Activated CD8-positive, alpha-beta memory T cell treated with anti-CD3 and anti-CD28 coated beads, Interleukin-2, amount 50 U/mL, for 24 hours (primary cell): ENCODE data around the gene SPATA32.

Experiments used
- DNase-seq: peaks from one replicate; pipeline ENCODE4 v3.0.0-alpha.2; 2020; ENCODE audit errors: extremely low read depth

SPATA32 gene

GRCh38 chr17:45293413-45294211, 31.7 kb upstream of the SPATA32 start:
- DNase-seq: no peak

DNA sequence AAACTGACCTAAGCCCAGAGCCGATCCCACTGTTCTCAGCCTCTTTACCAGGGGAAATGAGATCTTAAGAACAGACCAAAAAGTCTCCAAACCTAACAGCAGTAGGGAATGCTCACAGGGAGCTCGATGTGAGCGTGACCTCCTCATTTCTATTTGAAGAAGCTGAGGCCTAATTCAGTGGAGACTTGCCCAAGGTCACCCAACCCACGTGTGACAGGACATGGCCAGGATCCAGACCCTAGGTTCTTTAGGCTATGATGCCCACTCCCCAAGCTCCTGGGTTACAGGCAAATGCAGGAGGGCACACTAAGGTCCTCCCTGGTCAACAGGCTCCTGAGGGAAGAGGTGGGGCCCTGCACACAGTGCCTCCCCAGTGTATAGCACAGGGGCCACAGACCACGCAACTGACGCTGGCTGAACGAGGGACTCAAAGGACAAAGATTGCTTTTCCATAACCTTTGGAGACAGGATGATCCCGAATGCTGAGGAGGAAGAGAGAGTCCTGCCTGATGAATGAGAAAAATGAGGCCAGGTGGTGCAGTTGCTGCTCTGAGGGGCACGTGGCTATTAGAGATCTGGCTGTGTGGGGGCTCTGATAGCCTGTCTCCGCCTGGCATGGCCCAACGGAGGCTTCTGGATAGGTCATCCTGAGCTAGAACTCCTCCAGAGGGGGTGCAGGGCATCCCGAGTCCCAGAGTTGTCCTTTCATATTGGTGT, 31.0 kb upstream of the SPATA32 start:
- no peak for DNase-seq

GRCh38 chr17:45291171-45291805, 29.4 kb upstream of the SPATA32 start:
- DNase-seq: no peak

GRCh38 chr17:45290269-45290765, 28.4 kb upstream of the SPATA32 start:
- no peak for DNase-seq

DNA sequence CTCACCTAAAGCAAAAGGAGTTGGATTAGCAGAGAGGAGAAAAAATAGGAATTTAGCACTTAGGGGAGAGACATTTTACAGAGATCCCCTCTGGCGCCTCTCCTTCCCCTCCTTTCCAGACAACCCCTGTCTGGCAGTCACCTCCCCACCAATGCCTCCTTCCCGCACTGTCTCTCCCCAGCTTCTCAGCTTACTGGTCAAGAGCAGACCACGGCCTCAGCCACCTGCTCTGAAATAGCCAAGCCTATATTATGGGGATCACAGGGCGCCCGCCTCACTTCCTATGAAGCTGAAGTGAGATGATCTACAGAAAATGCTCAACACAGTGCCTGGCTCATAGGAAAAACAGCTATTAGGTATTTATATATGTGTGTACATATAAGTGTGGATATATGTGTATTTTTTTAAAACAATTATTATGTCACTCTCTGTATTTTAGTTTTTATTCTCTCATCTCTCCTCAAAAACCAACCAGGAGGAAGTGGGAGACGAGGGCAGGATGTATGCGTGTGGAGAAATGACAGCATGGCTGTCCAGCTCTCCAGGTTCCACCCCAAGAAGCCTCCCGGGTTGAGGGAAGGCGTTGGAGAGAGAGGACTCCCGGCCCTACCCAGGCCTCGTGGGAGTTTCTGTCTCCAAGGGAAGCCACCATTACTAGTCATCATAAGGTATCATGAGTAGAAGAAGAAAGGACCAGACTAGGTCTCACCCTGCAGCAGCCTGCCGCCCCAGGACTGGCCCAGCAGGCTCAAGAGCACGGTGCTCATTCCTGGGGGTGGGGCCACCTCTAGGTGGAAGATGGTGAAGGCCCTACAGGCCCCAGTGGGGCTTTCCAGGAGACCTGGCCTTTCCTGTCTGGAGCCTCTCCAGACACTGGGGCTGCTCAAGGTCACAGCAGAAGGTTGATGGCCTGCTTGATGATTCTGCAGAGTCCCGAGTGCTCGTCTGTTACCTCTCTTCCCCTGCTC, 27.7 kb upstream of the SPATA32 start:
- no peak for DNase-seq

GRCh38 chr17:45288825-45289224, 26.9 kb upstream of the SPATA32 start:
- DNase-seq: no peak

DNA sequence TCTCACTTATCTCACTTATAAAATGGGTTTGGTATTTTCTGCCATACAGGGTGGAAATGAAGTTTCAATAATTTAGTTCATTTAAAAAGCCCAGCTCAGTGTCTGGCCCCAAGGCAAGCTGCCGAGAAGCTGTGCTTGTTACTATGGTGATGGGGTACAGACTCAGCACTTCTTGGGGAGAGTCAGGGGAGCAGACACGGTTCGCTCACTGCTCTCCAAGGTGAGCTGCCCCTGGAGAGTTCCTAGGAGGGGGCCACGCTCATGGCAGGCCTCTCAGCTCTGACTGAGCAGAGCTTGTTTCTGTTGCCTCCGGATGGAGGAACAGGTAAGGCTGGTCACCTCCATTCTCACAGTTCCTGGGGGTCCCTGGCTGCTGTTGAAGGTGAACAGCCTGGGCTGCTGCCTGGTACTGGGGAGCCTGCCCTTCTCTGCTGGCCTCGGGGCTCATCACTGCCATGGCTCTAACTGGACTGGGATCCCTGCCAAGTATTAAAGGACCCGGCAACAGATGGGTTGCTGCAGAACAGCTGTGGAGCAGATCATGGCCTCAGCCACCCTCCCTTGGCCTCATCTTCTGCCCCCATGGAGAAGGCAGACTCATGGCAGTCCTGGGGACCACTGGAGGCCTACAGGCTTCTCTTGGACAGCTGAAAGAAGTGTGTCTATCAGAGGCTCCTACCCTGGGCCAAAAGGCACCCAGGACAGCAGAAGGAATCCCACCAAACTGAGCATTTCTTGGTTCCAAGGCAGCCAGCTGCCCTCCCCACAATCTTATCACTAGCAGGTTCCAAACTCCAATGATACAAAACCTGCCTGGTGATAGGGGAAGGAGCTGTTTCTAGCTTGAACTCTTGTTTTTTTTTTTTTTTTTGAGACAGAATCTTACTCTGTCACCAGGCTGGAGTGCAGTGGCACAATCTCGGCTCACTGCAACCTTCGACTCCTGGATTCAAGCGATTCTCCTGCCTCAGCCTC, 25.9 kb upstream of the SPATA32 start:
- no peak for DNase-seq

DNA sequence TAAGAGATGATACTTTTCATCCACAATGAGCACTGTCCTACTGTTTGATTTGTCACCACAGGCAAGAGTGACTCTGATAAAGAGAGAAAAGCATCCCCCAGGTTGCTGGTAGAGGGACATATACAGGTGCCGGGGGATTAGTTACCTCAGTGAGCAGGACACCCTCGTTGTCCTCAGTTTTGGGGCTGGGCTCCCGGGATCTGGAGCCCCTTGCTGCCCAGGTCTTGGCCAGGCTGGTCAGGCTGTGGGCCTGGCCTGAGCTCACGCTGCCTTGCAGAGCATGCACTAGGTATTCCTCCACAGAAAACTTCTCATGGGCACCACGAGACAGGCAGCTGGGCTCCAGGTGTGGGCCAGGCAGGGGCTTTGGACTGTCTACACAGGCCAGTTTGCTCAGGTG, 24.4 kb upstream of the SPATA32 start:
- no peak for DNase-seq

DNA sequence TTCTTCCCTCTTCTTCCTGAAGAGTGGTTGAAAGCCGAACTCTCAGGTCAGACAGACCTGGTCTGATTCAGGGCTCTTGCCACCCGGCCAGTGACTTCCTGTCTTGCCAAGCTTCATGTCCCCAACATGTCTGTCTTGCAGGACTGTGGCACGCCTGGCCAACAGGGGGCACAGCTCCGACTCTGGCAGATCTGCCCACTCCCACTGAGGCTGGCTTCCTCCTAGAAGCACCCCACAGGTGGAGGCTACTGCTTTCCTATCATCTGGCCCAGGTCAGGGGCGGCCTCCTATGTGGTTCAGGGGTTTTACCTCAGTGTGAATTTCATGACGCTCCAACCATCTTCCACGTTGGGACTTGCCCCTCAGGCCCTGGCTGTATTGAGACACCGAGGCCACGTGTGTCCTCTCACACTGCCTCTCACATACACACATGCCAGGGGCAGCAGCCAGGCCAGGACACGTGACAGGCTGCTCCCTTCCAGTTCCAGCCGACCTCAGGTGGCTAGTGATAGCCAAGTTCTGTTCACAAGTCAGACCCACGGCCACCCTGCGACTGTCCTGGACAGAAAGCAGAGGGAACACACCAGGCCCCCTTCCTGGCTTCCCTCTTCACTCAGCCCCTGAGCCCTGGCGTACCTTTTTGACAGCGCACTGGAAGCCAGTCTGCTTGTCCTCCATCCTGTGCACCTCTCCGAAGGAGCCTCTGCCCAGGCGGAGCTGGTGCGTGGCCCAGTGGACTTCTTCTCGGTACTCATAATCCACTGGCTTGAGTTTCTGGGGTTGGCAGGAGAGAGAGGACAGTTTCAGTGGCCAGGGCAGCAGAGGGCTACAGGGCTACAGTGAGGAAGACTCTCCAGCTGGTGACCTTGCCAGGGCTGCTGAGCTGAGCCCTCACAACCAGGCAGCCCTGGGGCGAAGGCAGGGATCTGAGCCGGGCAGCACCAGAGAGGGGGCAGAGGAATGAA, 22.6 kb upstream of the SPATA32 start:
- DNase-seq: no peak

DNA sequence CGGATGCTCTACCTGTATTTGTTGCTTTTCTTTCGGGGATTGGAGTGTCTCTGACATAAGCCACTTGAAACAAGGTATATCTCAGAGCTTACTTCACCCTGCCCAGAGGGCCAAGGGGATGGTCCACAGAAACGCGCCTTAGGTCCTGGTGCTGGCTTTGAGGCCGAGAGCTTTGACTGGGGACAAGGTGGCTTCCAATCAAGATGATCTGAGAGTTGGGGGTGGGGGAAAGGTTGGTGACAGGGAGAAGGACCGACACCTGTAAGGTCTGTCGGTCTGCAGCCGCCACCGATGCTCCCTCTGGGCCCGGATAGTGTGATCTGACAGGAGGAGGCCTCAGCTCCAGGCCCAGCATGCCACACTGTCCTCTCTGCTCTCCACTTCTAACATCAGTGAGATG, 21.8 kb upstream of the SPATA32 start:
- no peak for DNase-seq

- DNase-seq: no peak
These were observed 21.1 kb upstream of the SPATA32 start for GRCh38 chr17:45282683-45283644.

- no peak for DNase-seq
These were observed 18.0 kb upstream of the SPATA32 start for GRCh38 chr17:45279898-45280297.

DNA sequence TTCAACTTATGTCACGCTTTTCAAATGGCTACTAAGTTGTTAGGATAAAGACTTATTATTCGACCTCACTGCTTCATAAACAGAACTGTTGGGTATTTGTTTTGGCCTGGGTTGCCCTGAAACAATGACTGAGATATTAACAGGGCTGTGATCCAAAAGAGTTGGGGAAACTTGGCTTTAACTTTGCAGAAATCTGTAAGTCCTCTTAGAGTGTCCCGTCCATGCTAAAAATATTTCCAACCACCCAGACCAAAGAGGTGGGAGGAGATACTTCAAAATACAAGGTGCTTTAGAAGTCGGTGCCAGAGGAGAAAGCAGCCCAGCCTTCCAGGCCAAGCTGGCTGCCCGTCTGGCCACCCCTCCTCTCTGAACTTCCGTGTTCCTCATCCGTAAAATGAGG, 16.1 kb upstream of the SPATA32 start:
- DNase-seq: no peak

- peak; percentile 76 for DNase-seq
These were observed 15.4 kb upstream of the SPATA32 start for GRCh38 chr17:45277216-45277849.

GRCh38 chr17:45276031-45276430, 14.1 kb upstream of the SPATA32 start:
- no peak for DNase-seq

- DNase-seq: no peak
These were observed 12.1 kb upstream of the SPATA32 start for GRCh38 chr17:45274033-45274432.

- DNase-seq: no peak
These were observed 11.7 kb upstream of the SPATA32 start for GRCh38 chr17:45273551-45273957.
